HG02943 (cell line): Measurements from ENCODE around the gene TLR4.

ENCODE experiments used
- ATAC-seq: cut with Tn5 transposase; IDR thresholded peaks from one replicate; pipeline ENCODE4 v1.9.1; 2021; ENCODE audit warnings: mild to moderate bottlenecking, low read depth, moderate library complexity; ENCODE audit not compliant: unreplicated experiment

TLR4 gene

GRCh38 chr9:117704024-117704575 is at the start of gene TLR4:
TLR4 (plus strand) TSS chr9:117704403; CDS start chr9:117704473, 70 bp downstream.
- ATAC-seq, result peak; percentile 100

- no peak for ATAC-seq
Observed at GRCh38 chr9:117656002-117656401, 48.2 kb upstream of the TLR4 start.

DNA sequence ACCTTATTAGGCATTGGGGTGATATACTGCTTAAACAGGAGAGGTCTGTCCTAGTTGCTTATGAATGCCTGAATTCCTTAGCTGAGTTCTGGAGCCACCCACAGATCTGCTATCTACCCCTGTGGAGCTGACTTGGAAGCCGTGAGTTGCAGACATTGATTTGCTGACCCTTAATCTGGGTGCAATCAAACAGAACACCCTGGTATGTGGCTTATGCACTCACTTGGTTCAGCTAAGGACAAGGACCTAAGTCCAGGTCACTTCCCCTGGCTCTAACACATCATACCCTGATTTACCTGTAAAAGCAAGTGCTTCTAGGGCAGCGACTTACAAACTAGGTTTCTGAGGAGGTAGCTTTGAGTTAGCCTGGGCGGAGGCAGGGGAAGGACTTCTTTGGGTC is 41.6 kb upstream of the TLR4 start:
- ATAC-seq, result no peak

DNA sequence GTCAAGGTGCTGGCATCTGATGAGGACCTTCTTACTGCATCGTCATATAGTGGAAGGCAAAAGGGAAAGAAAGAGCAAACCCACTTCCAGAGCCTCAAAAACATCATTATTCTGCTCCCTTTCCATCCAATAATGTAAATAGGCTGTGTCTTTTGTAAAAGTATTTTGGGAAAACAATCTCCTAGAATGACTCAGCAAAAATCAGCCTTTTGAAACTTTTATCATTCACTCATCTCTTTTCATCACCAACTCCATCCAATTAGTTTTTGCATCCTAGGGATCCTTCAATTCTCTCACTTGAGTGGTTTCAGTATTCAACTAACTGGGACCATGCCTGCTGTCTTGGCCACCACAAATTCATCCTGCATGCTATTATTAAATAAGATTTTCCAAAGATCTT is 39.8 kb upstream of the TLR4 start:
- no peak for ATAC-seq

DNA sequence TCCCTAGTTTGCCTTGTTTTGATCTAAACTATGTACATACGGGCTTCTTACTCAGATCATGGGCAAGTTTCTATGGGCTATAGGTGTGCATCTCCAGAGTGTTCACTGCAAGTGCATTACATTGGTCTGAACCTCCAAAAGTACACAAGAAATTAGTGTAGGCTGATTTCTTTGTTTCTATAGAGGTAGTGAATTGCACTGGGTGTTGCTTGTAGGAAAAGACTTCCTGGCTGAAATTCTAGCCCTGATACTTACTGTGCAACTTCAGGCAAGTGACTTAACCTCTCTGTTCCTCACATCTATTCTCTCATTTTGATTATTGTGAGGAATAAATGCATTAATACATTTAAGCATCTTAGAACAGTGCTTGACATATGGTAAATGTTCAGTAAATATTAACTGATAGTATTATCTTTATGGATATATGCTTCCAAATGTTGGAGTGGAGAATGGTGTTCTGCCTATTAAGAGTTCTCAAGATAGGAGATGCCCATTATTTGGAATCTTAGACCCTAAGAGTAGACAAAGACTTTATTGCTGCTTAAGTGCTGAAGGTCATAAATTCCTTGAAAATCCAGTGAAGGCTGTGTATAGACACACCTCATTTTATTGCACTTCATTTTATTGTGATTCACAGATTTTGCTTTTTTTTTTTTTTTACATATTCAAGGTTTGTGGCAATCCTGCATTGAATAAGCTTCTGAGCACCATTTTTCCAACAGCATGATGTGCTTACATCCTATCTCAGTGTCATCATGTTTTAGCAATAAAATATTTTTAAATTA is 38.4 kb upstream of the TLR4 start:
- ATAC-seq, result no peak

GRCh38 chr9:117671468-117671867 is 32.7 kb upstream of the TLR4 start:
- no peak for ATAC-seq

- ATAC-seq, result no peak
Observed at GRCh38 chr9:117672369-117672768, 31.8 kb upstream of the TLR4 start.

DNA sequence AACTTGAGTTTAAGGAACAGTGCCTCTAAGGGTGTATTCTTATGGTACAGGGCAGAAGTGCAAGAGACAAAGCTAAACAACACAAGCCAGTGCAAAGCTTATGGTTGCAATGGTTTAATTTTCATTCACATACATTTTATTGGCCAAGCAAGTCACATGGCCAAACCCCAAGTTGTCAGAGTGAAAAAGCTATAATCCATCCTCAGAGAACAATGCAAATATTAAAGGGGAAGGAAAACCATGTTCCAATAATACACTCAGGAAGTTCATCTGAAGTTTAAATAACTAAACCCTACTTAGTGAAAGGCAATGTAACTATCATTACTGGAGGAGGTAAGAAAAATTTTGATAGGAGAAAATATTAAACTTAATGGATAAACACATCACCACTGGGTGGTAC is 26.6 kb upstream of the TLR4 start:
- no peak for ATAC-seq

- ATAC-seq, result no peak
Observed at GRCh38 chr9:117678871-117679270, 25.3 kb upstream of the TLR4 start.

- no peak for ATAC-seq
Observed at GRCh38 chr9:117679416-117679815, 24.8 kb upstream of the TLR4 start.

- ATAC-seq, result no peak
Observed at GRCh38 chr9:117681888-117682287, 22.3 kb upstream of the TLR4 start.

- ATAC-seq, result no peak
Observed at GRCh38 chr9:117682955-117683710, 21.1 kb upstream of the TLR4 start.

DNA sequence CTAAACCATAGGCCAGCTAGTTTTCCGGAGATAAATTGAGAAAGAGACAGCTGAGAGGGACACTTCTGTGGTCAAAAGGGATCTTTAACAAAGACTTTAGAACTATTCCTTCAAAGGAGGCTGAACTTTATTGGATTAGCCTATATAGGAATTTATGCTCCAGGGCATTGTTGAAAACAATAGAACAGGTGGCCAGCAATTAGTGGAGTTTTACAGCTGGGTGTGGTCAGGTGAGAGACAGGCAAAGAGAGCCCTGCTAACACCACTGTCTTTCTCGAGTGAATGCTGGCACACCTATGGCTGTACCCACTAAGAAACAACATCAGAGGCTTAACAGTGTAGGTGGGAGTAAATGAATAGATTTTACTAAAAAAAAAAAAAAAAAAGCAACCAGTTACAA is 16.7 kb upstream of the TLR4 start:
- ATAC-seq, result no peak

GRCh38 chr9:117691367-117691766 is 12.8 kb upstream of the TLR4 start:
- no peak for ATAC-seq

DNA sequence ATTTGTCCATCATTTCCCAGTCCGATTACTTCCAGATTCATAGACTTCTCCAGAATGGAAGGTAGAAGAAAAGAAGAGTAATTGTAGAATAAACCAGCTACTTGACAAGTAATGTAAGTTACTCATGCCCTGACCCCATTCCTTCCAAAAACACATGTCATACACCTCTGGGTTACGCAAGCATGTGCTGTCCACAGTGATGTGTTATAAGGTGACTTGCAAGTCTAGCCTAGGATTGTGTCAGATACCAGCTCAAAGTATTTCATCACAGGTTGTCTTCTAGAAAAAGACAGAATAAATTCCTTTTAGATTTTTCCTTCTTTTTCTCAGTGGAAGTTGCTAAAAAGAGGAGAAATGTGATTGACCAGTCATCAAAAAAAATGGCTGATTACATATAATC is 8.0 kb upstream of the TLR4 start:
- no peak for ATAC-seq

- ATAC-seq, result no peak
Observed at GRCh38 chr9:117697046-117697445, 7.2 kb upstream of the TLR4 start.

DNA sequence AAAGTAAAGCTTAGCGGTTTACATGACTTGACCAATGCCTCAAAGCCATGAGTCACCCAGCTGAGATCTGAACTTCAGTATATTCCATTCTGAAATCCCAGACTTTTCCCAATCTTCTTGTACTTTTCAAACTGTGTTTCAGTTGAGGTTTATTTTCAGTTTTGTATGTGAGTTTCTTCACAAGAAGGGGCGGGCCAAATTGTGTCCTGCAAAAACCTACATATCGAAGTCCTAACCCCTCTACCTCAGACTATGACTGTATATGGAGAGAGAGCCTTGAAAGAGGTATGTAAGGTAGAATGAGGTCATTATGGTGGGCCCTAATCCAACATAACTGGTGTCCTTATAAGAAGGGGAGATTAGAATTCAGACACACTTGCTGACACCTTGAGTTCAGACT is 666 bp upstream of the TLR4 start:
- no peak for ATAC-seq

DNA sequence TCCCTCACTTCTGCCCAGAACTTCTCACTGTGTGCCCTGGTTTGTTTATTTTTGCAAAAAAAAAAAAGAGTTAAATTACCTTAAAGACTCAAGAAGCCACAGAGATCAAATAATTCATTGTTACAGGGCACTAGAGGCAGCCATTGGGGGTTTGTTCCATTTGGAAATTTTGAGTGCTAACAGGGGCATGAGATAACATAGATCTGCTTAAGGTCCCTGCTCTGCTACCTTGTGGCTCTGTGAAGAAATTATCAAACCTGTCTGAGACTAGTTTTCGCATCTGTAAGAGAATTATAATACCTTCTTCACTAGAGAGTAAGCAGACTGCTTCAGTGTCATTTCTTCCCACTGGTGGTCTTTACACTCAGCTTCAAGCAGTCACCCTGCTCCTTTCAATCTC is 394 bp downstream of the TLR4 start:
- peak; percentile 13 for ATAC-seq

- ATAC-seq, result no peak
Observed at GRCh38 chr9:117705386-117705785, 1.2 kb downstream of the TLR4 start.

DNA sequence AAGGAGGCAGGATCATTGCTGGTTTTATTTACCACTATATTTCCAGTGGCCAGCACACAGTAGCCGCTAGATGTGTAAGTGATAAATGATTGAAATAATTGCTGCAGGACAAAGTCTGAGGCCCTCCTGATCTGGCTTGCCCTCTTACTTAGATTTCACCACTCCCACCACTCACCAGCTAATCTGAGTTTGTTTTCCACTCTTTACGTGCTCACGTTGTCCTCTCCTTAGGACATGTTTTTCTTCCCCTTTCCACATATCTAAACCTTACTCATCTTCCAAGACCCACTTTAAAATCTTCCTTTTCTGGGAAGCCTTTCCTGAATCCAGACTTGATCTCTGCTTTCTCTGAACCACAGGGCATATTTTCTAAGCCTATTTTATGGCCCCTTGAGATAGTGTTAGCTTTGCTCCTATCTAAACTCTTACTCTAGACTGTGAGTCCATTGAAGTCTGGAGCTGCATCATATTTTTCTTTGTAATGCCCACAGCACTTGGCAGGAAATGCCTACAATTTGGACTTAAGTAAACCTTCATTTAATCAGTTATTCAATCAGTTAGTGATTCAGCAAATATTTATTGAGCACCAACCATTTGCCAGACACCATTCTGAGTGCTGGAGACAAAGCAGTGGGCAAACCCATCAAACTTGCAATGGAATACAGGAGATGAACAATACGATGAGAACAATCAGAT is 2.4 kb downstream of the TLR4 start:
- ATAC-seq, result no peak

- no peak for ATAC-seq
Observed at GRCh38 chr9:117707561-117707960, 3.4 kb downstream of the TLR4 start.
